Panc1 (cell line): ENCODE results near the gene FRYL.

Experiments used
- POLR2AphosphoS5 ChIP-seq: IDR thresholded peaks from 2 replicates; pipeline ENCODE4 v1.6.1; 2012; ENCODE audit warnings: mild to moderate bottlenecking, low read depth, low read length, moderate library complexity
- TF ChIP-seq, protein P1 (sequence below): fragments of 450-650 bp; IDR thresholded peaks from 2 replicates; pipeline ENCODE4 v1.5.1; 2017; ENCODE audit warnings: mild to moderate bottlenecking
- TF ChIP-seq, protein P2 (sequence below), 2 experiments: IDR thresholded peaks; 2 replicates each; pipeline ENCODE4 v1.6.1; 2011 to 2012; ENCODE audit warnings: low read depth in 2 of 2, control low read depth in 1 of 2, low read length in 1 of 2, mild to moderate bottlenecking in 1 of 2, moderate library complexity in 1 of 2; ENCODE audit not compliant: insufficient read depth in 1 of 2

DNA sequence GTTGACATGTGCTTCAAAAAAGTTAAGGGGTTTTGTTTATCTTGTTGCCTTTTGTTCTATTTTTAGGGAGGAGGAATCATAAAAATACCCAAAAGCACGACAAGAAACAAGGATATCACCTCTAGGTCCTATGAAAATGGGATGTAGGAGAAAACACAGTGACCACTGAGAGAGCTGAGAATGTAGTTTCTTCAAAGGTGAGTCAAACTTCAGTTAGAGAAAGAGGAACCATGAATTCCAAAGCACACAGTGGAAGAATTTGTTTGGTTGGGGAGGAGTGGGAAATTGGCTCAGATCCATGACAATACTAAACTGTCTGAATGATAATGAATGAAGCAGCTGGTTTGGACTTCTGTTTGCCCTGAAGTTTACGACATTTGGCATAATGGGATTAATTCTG, 19.1 kb upstream of the FRYL start:
- TF ChIP-seq, protein P1, sequence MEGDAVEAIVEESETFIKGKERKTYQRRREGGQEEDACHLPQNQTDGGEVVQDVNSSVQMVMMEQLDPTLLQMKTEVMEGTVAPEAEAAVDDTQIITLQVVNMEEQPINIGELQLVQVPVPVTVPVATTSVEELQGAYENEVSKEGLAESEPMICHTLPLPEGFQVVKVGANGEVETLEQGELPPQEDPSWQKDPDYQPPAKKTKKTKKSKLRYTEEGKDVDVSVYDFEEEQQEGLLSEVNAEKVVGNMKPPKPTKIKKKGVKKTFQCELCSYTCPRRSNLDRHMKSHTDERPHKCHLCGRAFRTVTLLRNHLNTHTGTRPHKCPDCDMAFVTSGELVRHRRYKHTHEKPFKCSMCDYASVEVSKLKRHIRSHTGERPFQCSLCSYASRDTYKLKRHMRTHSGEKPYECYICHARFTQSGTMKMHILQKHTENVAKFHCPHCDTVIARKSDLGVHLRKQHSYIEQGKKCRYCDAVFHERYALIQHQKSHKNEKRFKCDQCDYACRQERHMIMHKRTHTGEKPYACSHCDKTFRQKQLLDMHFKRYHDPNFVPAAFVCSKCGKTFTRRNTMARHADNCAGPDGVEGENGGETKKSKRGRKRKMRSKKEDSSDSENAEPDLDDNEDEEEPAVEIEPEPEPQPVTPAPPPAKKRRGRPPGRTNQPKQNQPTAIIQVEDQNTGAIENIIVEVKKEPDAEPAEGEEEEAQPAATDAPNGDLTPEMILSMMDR = no peak
- TF ChIP-seq, protein P2, sequence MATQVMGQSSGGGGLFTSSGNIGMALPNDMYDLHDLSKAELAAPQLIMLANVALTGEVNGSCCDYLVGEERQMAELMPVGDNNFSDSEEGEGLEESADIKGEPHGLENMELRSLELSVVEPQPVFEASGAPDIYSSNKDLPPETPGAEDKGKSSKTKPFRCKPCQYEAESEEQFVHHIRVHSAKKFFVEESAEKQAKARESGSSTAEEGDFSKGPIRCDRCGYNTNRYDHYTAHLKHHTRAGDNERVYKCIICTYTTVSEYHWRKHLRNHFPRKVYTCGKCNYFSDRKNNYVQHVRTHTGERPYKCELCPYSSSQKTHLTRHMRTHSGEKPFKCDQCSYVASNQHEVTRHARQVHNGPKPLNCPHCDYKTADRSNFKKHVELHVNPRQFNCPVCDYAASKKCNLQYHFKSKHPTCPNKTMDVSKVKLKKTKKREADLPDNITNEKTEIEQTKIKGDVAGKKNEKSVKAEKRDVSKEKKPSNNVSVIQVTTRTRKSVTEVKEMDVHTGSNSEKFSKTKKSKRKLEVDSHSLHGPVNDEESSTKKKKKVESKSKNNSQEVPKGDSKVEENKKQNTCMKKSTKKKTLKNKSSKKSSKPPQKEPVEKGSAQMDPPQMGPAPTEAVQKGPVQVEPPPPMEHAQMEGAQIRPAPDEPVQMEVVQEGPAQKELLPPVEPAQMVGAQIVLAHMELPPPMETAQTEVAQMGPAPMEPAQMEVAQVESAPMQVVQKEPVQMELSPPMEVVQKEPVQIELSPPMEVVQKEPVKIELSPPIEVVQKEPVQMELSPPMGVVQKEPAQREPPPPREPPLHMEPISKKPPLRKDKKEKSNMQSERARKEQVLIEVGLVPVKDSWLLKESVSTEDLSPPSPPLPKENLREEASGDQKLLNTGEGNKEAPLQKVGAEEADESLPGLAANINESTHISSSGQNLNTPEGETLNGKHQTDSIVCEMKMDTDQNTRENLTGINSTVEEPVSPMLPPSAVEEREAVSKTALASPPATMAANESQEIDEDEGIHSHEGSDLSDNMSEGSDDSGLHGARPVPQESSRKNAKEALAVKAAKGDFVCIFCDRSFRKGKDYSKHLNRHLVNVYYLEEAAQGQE (IDR thresholded peaks at IDR 0.05; ENCODE audit: insufficient read depth in 1 of 2, low read depth in 2 of 2, low read length in 1 of 2) = no peak
- TF ChIP-seq POLR2AphosphoS5 = no peak
